SK-N-MC (cell line): Measurements from ENCODE around the gene NEK4.

Experiments
- EZH2 ChIP-seq: fragments of 200-600 bp; sonication (generic); IDR thresholded peaks from one replicate; pipeline ENCODE4 v1.6.1; 2017; ENCODE audit warnings: antibody characterized with exemption
- POLR2AphosphoS5 ChIP-seq: IDR thresholded peaks from 2 replicates; pipeline ENCODE4 v1.6.1; 2012; ENCODE audit warnings: mild to moderate bottlenecking, low read depth, low read length, borderline replicate concordance

GRCh38 chr3:52695798-52696671, 74.7 kb downstream of the NEK4 start:
- TF ChIP-seq POLR2AphosphoS5: no peak
- no peak for TF ChIP-seq EZH2
